Tibial nerve (tissue), 4 donors: ENCODE results near the gene TMCO2. TPM values are rescaled to one million over a fixed set of nuclear protein-coding genes. Genes with fewer than 3 reads are reported as not detected.

Source experiments
- DNase-seq, 2 donors: peaks; one replicate each; pipeline ENCODE4 v3.0.0-alpha.2; 2019; ENCODE audit warnings: low spot score in 2 of 2
- H3K27ac ChIP-seq, 4 donors: fragments of 200-600 bp; sonication (generic) in 3 of 4; one replicate each; pipeline ENCODE4 v1.5.1; 2017 to 2019; ENCODE audit warnings: mild to moderate bottlenecking in 1 of 4
- H3K27me3 ChIP-seq, 2 donors: fragments of 200-600 bp; sonication (generic) in 1 of 2; one replicate each; pipeline versions ENCODE4 v1.5.1 to v1.6.0; 2017 to 2019
- H3K36me3 ChIP-seq, 3 donors: fragments of 200-600 bp; sonication (generic); one replicate each; pipeline ENCODE4 v1.5.1; 2018 to 2019
- H3K4me1 ChIP-seq, 4 donors: fragments of 200-600 bp; sonication (generic) in 3 of 4; one replicate each; pipeline ENCODE4 v1.5.1; 2017 to 2019
- H3K4me3 ChIP-seq, 4 donors: fragments of 200-600 bp; sonication (generic) in 3 of 4; one replicate each; pipeline ENCODE4 v1.5.1; 2017 to 2019; ENCODE audit warnings: mild to moderate bottlenecking in 1 of 4, moderate library complexity in 1 of 4
- H3K9me3 ChIP-seq, 4 donors: fragments of 200-600 bp; sonication (generic) in 3 of 4; one replicate each; pipeline ENCODE4 v1.5.1; 2017 to 2019
- CTCF ChIP-seq, 5 experiments: fragments of 200-600 bp in 3 of 5; fragments of 450-650 bp in 2 of 5; sonication (generic) in 3 of 5; IDR thresholded peaks; one replicate each; pipeline ENCODE4 v1.5.1; 2016 to 2019; ENCODE audit warnings: antibody characterized with exemption in 5 of 5, mild to moderate bottlenecking in 3 of 5, moderate library complexity in 2 of 5
- EP300 ChIP-seq, 2 donors: sonication (generic); formaldehyde crosslinking; IDR thresholded peaks; one replicate each; pipeline ENCODE4 v1.6.1; 2017; ENCODE audit warnings: antibody characterized with exemption in 2 of 2, mild to moderate bottlenecking in 1 of 2
- WGBS, 2 donors: methylation state at CpG; one replicate each; pipeline ENCODE4 v1.1.5; 2018; 5-methylcytosine and 5-hydroxymethylcytosine counted together
- total RNA-seq, 4 donors: library from RNA; depleted of rRNA; stranded (reverse); fragments of >200 nt; gene quantifications; one replicate each; pipeline ENCODE4 v1.1.0, GENCODE V29; 2016

Gene TMCO2
- total RNA-seq, 4 donors from 2014 or later, result not detected

GRCh38 chr1:40301066-40301465 lies 53.3 kb downstream of the TMCO2 start:
- DNase-seq, result no peak
- no peak overlapping the region for H3K27ac ChIP-seq
- no peaks in the 10 kb centered on the region for H3K4me1 ChIP-seq

More at GRCh38 chr1:40301066-40301465, 53.3 kb downstream of the TMCO2 start:
- TF ChIP-seq CTCF (IDR thresholded peaks at IDR 0.05), result no peak
- TF ChIP-seq EP300 (IDR thresholded peaks at IDR 0.05), result no peak
- H3K36me3 ChIP-seq, result peaks cover 0 to 5% (median 0%) of the 10 kb centered on the region in 3 donors
- WGBS, 2 donors, result 84 to 88% methylated on average over 6 to 10 of the region's 10 CpGs
- H3K9me3 ChIP-seq, result no peaks in the 10 kb centered on the region
- no peaks in the 10 kb centered on the region for H3K27me3 ChIP-seq
- H3K4me3 ChIP-seq, result no peak overlapping the region

Other genes starting within 250 kb of the TMCO2 start
- gene CAP1, start 207.2 kb upstream of the TMCO2 start, total RNA-seq, result 100 to 1,000 TPM; 210 to 281 (median 227) TPM
- gene PPT1, start 150.7 kb upstream of the TMCO2 start, total RNA-seq, result 10 to 100 TPM; 52.8 to 88.5 (median 58.7) TPM
- gene RLF, start 86.5 kb upstream of the TMCO2 start, total RNA-seq, result 10 to 100 TPM; 20.1 to 23.5 (median 21.5) TPM
- 10 to 100 TPM; 27.0 to 51.1 (median 32.1) TPM for gene ZMPSTE24, start 10.3 kb downstream of the TMCO2 start, total RNA-seq
- 1 to 10 TPM; 3.3 to 8.8 (median 7.0) TPM for gene COL9A2, start 69.3 kb downstream of the TMCO2 start, total RNA-seq
- gene SMAP2, start 125.8 kb downstream of the TMCO2 start, total RNA-seq, result 10 to 100 TPM; 36.7 to 55.2 (median 45.1) TPM
- 1 to 10 TPM in 2 of 4 donors, under 1 TPM in 2; 0.39 to 2.3 (median 1.3) TPM for gene ZFP69B, start 202.5 kb downstream of the TMCO2 start, total RNA-seq
- gene ZFP69, start 229.4 kb downstream of the TMCO2 start, total RNA-seq, result 1 to 10 TPM; 1.7 to 7.6 (median 3.4) TPM